AG10803 (cell line): ENCODE results near the gene C20orf204.
A peak's percentile ranks its signal among the peaks of the same experiment; 100 is the strongest.

Experiments used
- DNase-seq: peaks from one replicate; pipeline ENCODE4 v3.0.0; 2010; ENCODE audit warnings: low read depth
- H3K4me3 ChIP-seq: 2 replicates; pipeline ENCODE4 v1.5.1; 2011; ENCODE audit warnings: mild to moderate bottlenecking, low read length, control low read depth
- TF ChIP-seq, protein P1 (sequence below): conservative IDR thresholded peaks from 2 replicates; pipeline ENCODE4 v1.5.1; 2011; ENCODE audit warnings: mild to moderate bottlenecking, low read length, control low read depth, inconsistent platforms

Gene C20orf204

DNA sequence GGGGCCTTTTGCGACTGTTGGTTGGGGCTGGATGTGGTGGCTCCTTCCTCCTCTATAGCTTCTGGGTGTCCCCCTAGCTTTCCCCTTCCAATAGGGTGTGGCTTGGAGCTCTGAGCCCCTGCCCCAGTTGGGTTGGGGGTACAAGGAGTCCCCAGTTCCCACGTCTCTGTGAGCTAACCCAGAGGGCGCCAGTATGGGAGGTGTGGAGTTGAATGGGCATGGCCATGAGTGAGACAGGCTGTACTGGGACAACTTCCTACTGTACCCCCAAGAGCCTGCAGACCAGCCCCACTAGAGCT is 1.2 kb downstream of the C20orf204 start:
- TF ChIP-seq, protein P1, sequence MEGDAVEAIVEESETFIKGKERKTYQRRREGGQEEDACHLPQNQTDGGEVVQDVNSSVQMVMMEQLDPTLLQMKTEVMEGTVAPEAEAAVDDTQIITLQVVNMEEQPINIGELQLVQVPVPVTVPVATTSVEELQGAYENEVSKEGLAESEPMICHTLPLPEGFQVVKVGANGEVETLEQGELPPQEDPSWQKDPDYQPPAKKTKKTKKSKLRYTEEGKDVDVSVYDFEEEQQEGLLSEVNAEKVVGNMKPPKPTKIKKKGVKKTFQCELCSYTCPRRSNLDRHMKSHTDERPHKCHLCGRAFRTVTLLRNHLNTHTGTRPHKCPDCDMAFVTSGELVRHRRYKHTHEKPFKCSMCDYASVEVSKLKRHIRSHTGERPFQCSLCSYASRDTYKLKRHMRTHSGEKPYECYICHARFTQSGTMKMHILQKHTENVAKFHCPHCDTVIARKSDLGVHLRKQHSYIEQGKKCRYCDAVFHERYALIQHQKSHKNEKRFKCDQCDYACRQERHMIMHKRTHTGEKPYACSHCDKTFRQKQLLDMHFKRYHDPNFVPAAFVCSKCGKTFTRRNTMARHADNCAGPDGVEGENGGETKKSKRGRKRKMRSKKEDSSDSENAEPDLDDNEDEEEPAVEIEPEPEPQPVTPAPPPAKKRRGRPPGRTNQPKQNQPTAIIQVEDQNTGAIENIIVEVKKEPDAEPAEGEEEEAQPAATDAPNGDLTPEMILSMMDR, result no peak
- DNase-seq, result no peak
- no peak overlapping the region for H3K4me3 ChIP-seq

DNA sequence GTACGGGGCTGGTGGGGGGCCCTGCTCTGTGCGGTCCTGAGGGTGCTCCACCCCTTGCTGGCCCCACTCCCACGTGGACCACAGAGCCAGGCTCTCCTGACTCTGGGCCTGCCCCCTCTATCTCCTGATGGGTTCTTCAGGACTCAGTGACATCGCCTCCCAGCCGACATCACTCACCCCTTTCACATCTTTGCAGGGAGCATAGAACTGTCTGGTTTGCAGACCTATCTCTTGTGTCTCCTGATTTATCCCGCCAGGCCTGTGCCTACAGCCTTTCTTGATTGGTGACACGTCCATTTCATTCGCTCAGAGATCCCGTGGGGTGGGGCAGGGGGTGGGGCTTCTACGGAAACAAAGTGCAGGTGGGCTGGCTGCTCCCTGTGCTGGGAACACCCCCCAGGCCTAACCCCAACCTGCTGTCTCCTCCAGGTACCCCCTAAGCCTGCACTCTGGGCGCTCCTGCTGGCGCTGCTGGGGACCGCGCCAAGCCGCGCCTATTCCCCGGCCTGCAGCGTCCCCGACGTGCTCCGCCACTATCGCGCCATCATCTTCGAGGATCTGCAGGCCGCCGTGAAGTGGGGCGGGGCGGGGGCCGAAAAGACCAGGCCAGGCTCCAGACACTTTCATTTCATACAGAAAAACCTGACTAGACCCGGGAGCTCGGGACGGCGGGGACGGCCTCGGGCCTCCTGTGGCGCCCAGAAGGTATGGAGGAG is 1.7 kb downstream of the C20orf204 start:
- TF ChIP-seq, protein P1, result no peak
- H3K4me3 ChIP-seq, result no peak overlapping the region
- DNase-seq, result no peak

DNA sequence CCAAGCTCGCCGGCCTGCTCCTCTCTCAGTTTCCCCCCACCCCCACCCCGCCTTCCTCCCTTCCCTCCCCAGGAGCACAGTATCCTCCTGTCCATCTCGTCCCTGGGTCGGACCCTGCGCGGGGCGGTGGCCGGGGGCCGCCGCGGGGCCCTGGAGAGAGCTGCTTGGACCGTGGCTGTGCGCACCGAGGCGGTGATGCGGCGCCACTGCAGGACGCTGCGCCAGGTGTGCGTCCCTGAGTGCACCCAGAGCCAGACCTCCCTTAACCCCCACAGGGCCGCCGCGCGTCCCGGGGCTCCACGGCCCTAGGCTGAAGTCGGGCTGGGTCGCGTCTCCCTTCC is 2.2 kb downstream of the C20orf204 start:
- no peak overlapping the region for H3K4me3 ChIP-seq
- TF ChIP-seq, protein P1, result no peak

DNA sequence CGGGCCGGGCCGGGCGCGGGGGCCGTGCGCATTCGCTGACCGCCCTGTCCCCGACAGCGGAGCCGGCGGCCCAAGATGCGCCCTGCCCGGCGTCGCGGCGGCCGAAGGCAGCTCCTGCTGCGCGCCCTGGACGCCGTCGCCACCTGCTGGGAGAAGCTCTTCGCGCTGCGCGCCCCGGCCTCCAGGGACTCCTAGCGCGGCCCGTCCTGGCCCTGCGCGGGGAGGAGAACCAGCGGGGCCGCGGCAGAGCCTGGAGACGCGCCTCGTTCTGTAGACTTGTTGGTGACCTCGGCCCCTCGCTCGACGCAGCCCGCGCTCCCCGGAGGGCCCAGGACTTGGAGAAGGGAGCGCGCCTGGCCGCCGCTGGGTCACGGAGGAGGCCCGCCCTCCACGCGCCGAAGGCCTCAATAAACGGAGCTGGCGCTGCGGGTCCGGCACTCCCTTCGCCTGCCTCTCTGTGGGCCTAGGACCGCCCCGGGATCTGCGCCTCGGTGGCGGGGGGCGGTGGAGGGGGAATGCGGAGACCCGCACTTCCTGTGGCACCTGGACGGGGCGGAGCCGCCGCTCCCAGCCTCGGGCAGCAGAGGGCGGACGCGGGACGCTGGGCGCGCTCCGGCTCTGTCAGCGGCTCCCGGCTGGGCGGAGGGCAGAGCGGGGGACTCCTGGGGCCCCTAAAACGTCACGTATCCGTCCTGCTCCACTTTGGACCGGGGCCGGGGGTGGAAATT is 2.7 kb downstream of the C20orf204 start:
- TF ChIP-seq, protein P1, result peak; percentile 55
- DNase-seq, result peak; percentile 50
- peak overlapping the region; percentile 31 for H3K4me3 ChIP-seq

More for the DNA sequence above, 2.2 kb downstream of the C20orf204 start:
- DNase-seq, result no peak

DNA sequence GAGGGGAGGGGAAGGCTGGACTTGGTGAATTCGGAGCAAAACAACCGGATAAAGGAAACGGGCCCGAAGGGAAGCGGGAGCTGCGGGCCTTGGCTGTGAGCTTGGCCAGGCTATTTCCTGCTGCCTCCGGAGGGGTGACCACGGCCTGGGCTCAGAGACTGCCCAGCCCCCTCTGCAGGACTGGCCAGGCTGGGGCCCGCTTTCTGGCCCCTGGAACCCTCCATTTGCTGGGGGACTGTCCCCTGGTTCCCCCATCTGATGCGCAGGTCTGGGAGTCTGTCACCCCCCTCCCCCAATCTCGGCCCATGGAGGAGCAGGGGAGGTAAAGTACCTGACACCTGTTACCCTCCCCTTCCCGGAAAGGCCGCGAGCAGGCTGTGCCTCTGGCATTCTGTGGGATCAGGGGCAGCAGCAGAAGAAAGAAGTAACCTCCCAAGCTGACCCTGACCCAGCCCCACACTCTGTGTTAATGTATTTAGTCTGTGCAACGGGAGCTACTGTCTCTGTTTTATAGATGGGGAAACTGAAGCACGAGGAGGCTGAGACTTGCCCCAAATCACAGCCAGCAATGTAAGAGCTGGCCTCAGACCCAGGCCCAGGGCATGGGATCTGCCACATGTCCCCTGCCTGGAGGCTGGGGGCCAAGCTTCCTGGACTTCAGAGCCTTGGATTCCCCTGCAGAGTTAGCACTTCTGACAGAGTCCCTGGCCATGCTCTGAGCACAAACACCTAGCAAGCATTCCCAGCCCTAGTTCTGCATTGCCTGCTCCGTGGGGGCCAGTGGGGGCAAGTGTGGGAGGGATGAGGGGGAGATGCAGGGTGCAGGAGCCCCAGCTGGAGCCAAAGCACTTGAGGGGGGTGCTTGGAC is 3.5 kb downstream of the C20orf204 start:
- peak overlapping the region; percentile 26 for H3K4me3 ChIP-seq
- DNase-seq, result no peak
- TF ChIP-seq, protein P1, result no peak

DNA sequence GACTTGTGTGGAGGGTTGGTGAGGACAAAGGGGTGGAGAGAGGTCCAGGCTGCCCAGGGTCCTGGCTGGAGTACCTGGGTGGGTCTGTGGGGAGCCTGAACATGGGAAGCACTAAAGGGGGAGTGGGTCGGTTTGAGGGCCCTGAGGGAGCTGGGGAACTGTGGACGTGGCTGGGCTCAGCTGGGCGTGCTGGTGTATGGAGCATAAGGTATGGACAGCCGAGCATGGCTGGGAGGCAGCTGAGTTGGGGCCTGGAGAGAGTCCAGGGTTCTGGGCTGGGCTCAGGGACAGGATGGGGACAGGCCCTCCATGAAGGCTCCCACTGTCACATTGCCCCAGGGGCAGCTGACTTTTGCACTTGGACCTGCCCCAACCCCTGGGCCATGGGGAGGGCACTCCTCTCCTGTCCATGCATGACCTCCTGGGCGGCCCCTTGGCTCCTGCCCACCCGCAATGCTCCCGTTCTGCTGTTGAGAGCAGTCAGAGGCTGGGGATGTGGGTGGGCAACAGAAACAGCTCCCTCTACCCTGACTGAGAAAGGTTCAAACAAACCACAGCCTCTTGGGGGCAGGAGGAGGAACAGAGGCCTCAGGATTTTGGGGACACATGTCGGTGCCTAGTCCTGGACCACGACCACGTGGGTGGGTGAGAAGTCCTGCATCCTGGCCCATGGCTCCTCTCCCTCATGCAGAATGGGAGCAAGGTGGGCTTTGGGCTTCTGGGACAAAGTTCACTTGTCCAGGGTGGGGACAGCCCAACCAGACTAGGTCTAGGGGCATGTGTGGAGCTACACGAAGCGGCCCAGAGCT is 4.5 kb downstream of the C20orf204 start:
- DNase-seq, result no peak
- no peak overlapping the region for H3K4me3 ChIP-seq
- TF ChIP-seq, protein P1, result no peak
